ENCODE data around the gene GNPNAT1. TPM values are rescaled to one million over a fixed set of nuclear protein-coding genes. Genes with fewer than 3 reads are reported as not detected.

GNPNAT1 gene
- total and polyA plus RNA-seq, 9 of the 15 experiments (the other 6 are each of a cell fraction or from before 2014, with no cell fraction given) = 15.8 to 27.7 (median 25.3) TPM

- peak; percentile 84 to 97 (median 88) for DNase-seq (ENCODE audit: extremely low read depth in 1 of 4, low spot score in 3 of 4)
- Histone ChIP-seq H3K4me1 (replicated peaks in 1 of 2; ENCODE audit: control insufficient read depth in 2 of 2, insufficient read depth in 2 of 2, low read length in 2 of 2) (peaks cover 0 to 14% of the 10 kb centered on the region in 2 experiments; a peak in 4 of 5 replicates), H3K27me3 (ENCODE audit: control insufficient read depth in 2 of 2, insufficient read depth in 2 of 2, low read length in 2 of 2) (no peaks in the 10 kb centered on the region), H3K9me3 (replicated peaks; ENCODE audit: control insufficient read depth, insufficient read depth, low read depth, low read length) (no peaks in the 10 kb centered on the region), H3K27ac (ENCODE audit: extremely low read depth, low read depth, low read length) (peak within 1 kb of the TSS; percentile 89), H3K9me1 (ENCODE audit: control insufficient read depth, insufficient read depth, low read length) (no peaks in the 10 kb centered on the region), H2AFZ (ENCODE audit: low read depth, low read length) (peak within 1 kb of the TSS; percentile 90), H3K4me2 (ENCODE audit: insufficient read depth, low read length) (peak within 1 kb of the TSS; percentile 88), H4K20me1 (replicated peaks; ENCODE audit: control insufficient read depth, insufficient read depth, low read length) (no peaks in the 10 kb centered on the region), H3K9ac (ENCODE audit: insufficient read depth in 1 of 2, low read depth in 2 of 2, low read length in 2 of 2) (peak within 1 kb of the TSS; percentile 86 to 99), H3K4me3 (peak within 1 kb of the TSS; percentile 99), H3K36me3 (ENCODE audit: control insufficient read depth, insufficient read depth, low read length) (peaks cover 45% of the 10 kb centered on the region; the same call in 1 of the 3 replicates), H3K79me2 (ENCODE audit: control insufficient read depth, insufficient read depth, low read length) (peaks cover 44% of the 10 kb centered on the region)
- POLR2A ChIA-PET = interaction anchor here (0.9 to 2.2 kb wide), 4 partner anchors 10 to 178 kb away, joined by 3 to 8 read pairs (median 4); partner anchors contain the start of genes GPR137C and TXNDC16
- FAIRE-seq = peak; percentile 91
- 3% methylated on average over 24 of the region's 72 CpGs for whole genome bisulfite sequencing (ENCODE audit: insufficient coverage, low coverage, missing lambda C conversion rate)
- in situ Hi-C loops (cut with MboI) = no loop called here
- ATAC-seq = peak; percentile 97
- TSS peak; percentile 48 for BruUV-seq (replicated peaks)
- intact Hi-C loops (cut with micrococcal nuclease) = loop anchor here (5.0 kb wide), 1 partner anchor 52 kb away; no protein-coding TSS in a partner anchor
- CTCF ChIA-PET (ENCODE audit: low intra/inter-chr PET ratio) = no interaction called here
- TF ChIP-seq FIP1L1 (IDR thresholded peaks at IDR 0.05; ENCODE audit: low read depth, low read length, poor library complexity, severe bottlenecking) (peak; percentile 26), PTBP1 (IDR thresholded peaks at IDR 0.05; ENCODE audit: low read depth, low read length) (no peak), PREB (CRISPR knock-in tag; IDR thresholded peaks at IDR 0.05) (no peak), ZFX (CRISPR knock-in tag; IDR thresholded peaks at IDR 0.05) (peak; percentile 72), CREB1 (IDR thresholded peaks at IDR 0.05) (peak; percentile 51; the same call in 1 of the 2 replicates), CREB1 (CRISPR knock-in tag; IDR thresholded peaks at IDR 0.05) (peak; percentile 62; the same call in 1 of the 2 replicates), MED1 (CRISPR knock-in tag; IDR thresholded peaks at IDR 0.05; ENCODE audit: borderline replicate concordance) (no peak), TAF1 (IDR thresholded peaks at IDR 0.05; ENCODE audit: control insufficient read depth, extremely low read depth, insufficient read depth, low read length, severe bottlenecking) (peak; percentile 75), AFF1 (IDR thresholded peaks at IDR 0.05; ENCODE audit: low read depth in 1 of 2, partially characterized antibody in 2 of 2) (peak in 1 of 2 experiments; percentile 8), CSDE1 (IDR thresholded peaks at IDR 0.05) (no peak), NRF1 (conservative IDR thresholded peaks at IDR 0.05 in 1 of 2, IDR thresholded peaks at IDR 0.05 in 1 of 2) (peak; percentile 89 to 91), ZNF134 (CRISPR knock-in tag; conservative IDR thresholded peaks at IDR 0.05) (no peak), IFI16 (CRISPR knock-in tag; IDR thresholded peaks at IDR 0.05) (no peak), ELF4 (CRISPR knock-in tag; IDR thresholded peaks at IDR 0.05) (no peak), PHF21A (IDR thresholded peaks at IDR 0.05; ENCODE audit: borderline replicate concordance, low read depth) (no peak), CHD1 (IDR thresholded peaks at IDR 0.05; ENCODE audit: low read length) (no peak), HNRNPK (IDR thresholded peaks at IDR 0.05; ENCODE audit: low read depth, low read length, poor library complexity, severe bottlenecking) (no peak)
Measured at GRCh38 chr14:52729925-52730708, 61.3 kb downstream of the GNPNAT1 start, which contains the start of gene STYX. STYX (plus strand) TSS chr14:52730166; CDS start chr14:52730475, 309 bp downstream.
